Ectodermal cell (in vitro differentiated cells): ENCODE measurements around the gene IFNA5.

Source experiments
- H3K27ac ChIP-seq: 2 replicates; pipeline ENCODE4 v1.7.0; 2013; ENCODE audit warnings: mild to moderate bottlenecking, low read depth, low read length; ENCODE audit not compliant: insufficient read depth, poor library complexity, severe bottlenecking
- H3K27me3 ChIP-seq: 2 replicates; pipeline ENCODE4 v1.7.0; 2013; ENCODE audit warnings: mild to moderate bottlenecking, low read length; ENCODE audit not compliant: insufficient read depth, control insufficient read depth, poor library complexity, severe bottlenecking
- H3K36me3 ChIP-seq: one replicate; pipeline ENCODE4 v1.7.0; 2013; ENCODE audit warnings: low read length; ENCODE audit not compliant: control insufficient read depth, insufficient read depth
- H3K4me1 ChIP-seq: one replicate; pipeline ENCODE4 v1.7.0; 2013; ENCODE audit warnings: low read length; ENCODE audit not compliant: control insufficient read depth, insufficient read depth
- H3K4me3 ChIP-seq: 2 replicates; pipeline ENCODE4 v1.7.0; 2013; ENCODE audit warnings: low read depth, low read length, control low read depth; ENCODE audit not compliant: insufficient read depth
- H3K9me3 ChIP-seq: 2 replicates; pipeline ENCODE4 v1.7.0; 2013; ENCODE audit warnings: mild to moderate bottlenecking, low read length, moderate library complexity; ENCODE audit not compliant: control insufficient read depth
- WGBS, 2 experiments: methylation state at CpG; one replicate each; pipeline ENCODE4 v1.1.7; 2013; ENCODE audit warnings: missing lambda C conversion rate in 2 of 2; 5-methylcytosine and 5-hydroxymethylcytosine counted together

The IFNA5 gene

GRCh38 chr9:21324047-21324446 is 18.9 kb upstream of the IFNA5 start:
- H3K4me3 ChIP-seq = no peak overlapping the region
- H3K27me3 ChIP-seq = no peaks in the 10 kb centered on the region
- WGBS, 2 experiments = 92 to 96% methylated on average over 4 of the region's 4 CpGs
- no peaks in the 10 kb centered on the region for H3K9me3 ChIP-seq
- H3K4me1 ChIP-seq = no peaks in the 10 kb centered on the region
- H3K27ac ChIP-seq = no peak overlapping the region
- H3K36me3 ChIP-seq = no peaks in the 10 kb centered on the region

DNA sequence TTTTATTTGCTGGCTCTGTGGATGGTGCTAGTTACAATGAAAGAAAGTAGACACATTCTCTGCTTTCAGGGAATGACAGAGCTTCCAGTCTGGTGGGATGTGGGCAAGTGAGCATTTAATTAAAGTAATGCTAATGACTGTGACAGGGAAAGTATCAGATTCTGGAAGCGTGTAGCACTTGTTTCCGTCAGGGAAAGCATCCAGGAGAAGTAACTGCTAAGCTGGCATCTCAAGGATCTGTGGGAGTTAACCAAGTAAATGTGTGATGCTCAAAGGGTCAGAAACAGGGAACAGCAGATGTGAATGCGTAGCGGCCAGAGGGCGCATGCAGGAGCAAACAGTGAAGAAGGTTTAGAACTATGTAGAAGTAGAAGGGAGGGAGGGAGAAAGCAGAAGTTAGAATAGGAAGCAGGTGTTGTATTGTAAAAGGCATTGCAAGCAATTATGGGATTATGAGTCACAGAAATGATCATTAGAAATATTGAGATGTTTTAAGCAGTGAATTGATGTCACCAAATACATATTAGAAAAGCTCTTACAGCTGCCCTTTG is 17.9 kb upstream of the IFNA5 start:
- WGBS, 2 experiments = 93 to 96% methylated on average over 5 of the region's 5 CpGs
- Histone ChIP-seq H3K9me3 (no peaks in the 10 kb centered on the region), H3K36me3 (no peaks in the 10 kb centered on the region), H3K4me3 (no peak overlapping the region), H3K4me1 (no peaks in the 10 kb centered on the region), H3K27me3 (no peaks in the 10 kb centered on the region), H3K27ac (no peak overlapping the region)

GRCh38 chr9:21320465-21320864 is 15.4 kb upstream of the IFNA5 start:
- Histone ChIP-seq H3K36me3 (no peaks in the 10 kb centered on the region), H3K27me3 (no peaks in the 10 kb centered on the region), H3K9me3 (no peaks in the 10 kb centered on the region), H3K4me1 (no peaks in the 10 kb centered on the region), H3K4me3 (no peak overlapping the region), H3K27ac (no peak overlapping the region)
- WGBS, 2 experiments = 92 to 100% methylated on average over 2 of the region's 2 CpGs

- Histone ChIP-seq H3K4me3 (no peak overlapping the region), H3K27ac (no peak overlapping the region)
- WGBS, 2 experiments = 14 to 25% methylated on average over 4 to 5 of the region's 7 CpGs
Measured at GRCh38 chr9:21317956-21318923, 13.1 kb upstream of the IFNA5 start.

GRCh38 chr9:21316860-21317259 is 11.7 kb upstream of the IFNA5 start:
- WGBS, 2 experiments = 72 to 78% methylated on average over 3 of the region's 3 CpGs
- H3K27ac ChIP-seq = no peak overlapping the region
- no peaks in the 10 kb centered on the region for H3K4me1 ChIP-seq
- no peaks in the 10 kb centered on the region for H3K36me3 ChIP-seq
- no peaks in the 10 kb centered on the region for H3K9me3 ChIP-seq
- H3K27me3 ChIP-seq = no peaks in the 10 kb centered on the region
- H3K4me3 ChIP-seq = no peak overlapping the region

More at GRCh38 chr9:21317956-21318923, 13.1 kb upstream of the IFNA5 start:
- Histone ChIP-seq H3K9me3 (no peaks in the 10 kb centered on the region), H3K36me3 (no peaks in the 10 kb centered on the region), H3K4me1 (no peaks in the 10 kb centered on the region), H3K27me3 (no peaks in the 10 kb centered on the region)

DNA sequence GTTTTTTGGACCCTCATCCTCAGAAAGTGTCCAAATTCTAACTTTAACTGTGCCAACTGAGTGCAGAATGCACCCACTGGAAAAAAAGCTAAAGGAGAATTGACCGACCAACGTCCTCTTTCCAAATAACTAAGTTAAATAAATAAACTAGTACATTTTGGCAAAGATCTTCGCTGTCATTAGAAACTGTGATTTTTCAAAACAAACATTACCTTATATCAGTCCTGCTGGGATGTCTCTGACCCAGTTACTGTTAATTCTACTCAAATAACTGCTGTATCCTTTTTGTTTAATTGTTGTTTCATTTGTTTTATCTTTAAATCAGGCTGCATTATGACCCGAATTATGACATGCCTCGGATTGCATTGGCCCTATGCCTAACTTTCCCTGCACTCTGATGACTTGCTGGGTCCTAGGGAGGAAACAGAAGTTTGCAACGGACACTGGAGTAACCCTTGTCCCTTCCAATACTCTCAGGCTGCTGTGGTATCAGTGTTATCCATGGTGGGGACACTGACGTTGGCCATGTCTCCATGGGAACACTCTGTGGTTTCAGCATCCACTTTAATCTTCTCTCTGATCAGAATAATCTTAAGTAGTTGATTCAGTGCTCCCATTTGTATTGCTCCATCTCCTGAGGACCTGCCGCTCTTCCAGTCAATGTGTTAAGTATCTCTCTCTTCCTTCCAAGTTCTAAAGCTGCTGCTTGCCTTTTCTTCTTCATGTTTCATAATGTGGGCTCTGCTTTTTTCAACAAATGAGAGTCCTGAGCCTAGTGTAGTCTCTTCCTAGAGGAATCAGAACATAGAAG is 11.1 kb upstream of the IFNA5 start:
- no peaks in the 10 kb centered on the region for H3K36me3 ChIP-seq
- H3K27ac ChIP-seq = no peak overlapping the region
- no peaks in the 10 kb centered on the region for H3K4me1 ChIP-seq
- H3K9me3 ChIP-seq = no peaks in the 10 kb centered on the region
- WGBS, 2 experiments = 86% methylated on average over 8 of the region's 8 CpGs
- H3K27me3 ChIP-seq = no peaks in the 10 kb centered on the region
- H3K4me3 ChIP-seq = no peak overlapping the region

DNA sequence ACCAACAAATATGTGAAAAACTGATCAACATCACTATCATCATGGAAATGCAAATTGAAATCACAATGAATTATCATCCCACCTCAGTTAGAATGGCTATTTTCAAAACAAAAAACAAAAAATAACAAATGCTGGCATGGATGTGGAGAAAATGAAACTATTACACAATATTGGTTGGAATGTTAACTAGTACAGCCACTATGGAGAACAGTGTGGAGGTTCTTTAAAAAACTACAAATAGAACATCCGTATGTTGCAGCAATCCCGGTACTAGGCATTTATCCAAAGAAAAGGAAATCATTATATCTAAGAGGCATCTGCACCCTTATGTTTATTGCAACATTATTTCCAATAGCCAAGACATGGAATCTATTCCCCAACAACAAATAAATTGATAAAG is 9.0 kb upstream of the IFNA5 start:
- H3K9me3 ChIP-seq = no peaks in the 10 kb centered on the region
- H3K4me3 ChIP-seq = no peak overlapping the region
- H3K27me3 ChIP-seq = no peaks in the 10 kb centered on the region
- WGBS, 2 experiments = 93 to 100% methylated on average over 2 of the region's 2 CpGs
- H3K36me3 ChIP-seq = no peaks in the 10 kb centered on the region
- no peaks in the 10 kb centered on the region for H3K4me1 ChIP-seq
- no peak overlapping the region for H3K27ac ChIP-seq

DNA sequence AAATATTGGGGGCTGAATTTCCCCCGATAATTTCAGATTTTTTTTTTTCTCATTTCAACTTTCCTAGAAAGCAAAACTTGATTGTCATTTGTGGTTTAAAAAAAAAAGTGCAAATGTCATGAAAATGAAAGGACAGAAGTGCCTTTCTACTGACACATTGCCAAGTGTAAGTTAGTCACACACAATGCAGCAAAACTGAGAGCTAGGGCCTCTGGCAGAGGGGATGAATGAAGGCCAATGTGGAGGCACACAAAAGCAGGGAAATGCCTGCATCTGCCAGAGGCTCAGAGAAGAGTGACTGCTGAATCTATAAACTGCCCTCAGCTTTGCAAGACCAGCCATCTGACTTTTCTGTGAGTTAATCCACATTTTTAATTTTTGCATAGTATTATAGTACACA is 6.8 kb upstream of the IFNA5 start:
- Histone ChIP-seq H3K4me3 (no peak overlapping the region), H3K27ac (no peak overlapping the region), H3K9me3 (no peaks in the 10 kb centered on the region), H3K36me3 (no peaks in the 10 kb centered on the region), H3K4me1 (no peaks in the 10 kb centered on the region), H3K27me3 (no peaks in the 10 kb centered on the region)
- 100% methylated on average over 1 of the region's 1 CpG for WGBS, 2 experiments

GRCh38 chr9:21295992-21296391 is 9.1 kb downstream of the IFNA5 start:
- WGBS, 2 experiments = 90 to 96% methylated on average over 1 of the region's 1 CpG
- Histone ChIP-seq H3K4me1 (no peaks in the 10 kb centered on the region), H3K4me3 (no peak overlapping the region), H3K27ac (no peak overlapping the region), H3K27me3 (peaks cover 3% of the 10 kb centered on the region), H3K9me3 (no peaks in the 10 kb centered on the region), H3K36me3 (no peaks in the 10 kb centered on the region)
